ENCODE measurements around the gene TBATA. TPM values are rescaled to one million over a fixed set of nuclear protein-coding genes. Genes with fewer than 3 reads are reported as not detected.

Gene TBATA
- total RNA-seq = not detected

GRCh38 chr10:70785190-70785589 is at the start of gene TBATA:
Gene TBATA (minus strand): TSS chr10:70785377. CDS start chr10:70783379, 1,998 bp downstream.
- no peak within 1 kb of the TSS for H3K4me3 ChIP-seq (ENCODE audit: low read length)
- H3K27me3 ChIP-seq (ENCODE audit: insufficient read depth, low read length) = no peaks in the 10 kb centered on the region
- H3K4me1 ChIP-seq (ENCODE audit: insufficient read depth, low read length) = peaks cover 17% of the 10 kb centered on the region
- H3K9me3 ChIP-seq (ENCODE audit: low read depth, low read length) = no peaks in the 10 kb centered on the region

GRCh38 chr10:70834441-70835151 is 49.4 kb upstream of the TBATA start:
- Histone ChIP-seq H3K27me3 (ENCODE audit: insufficient read depth, low read length) (no peaks in the 10 kb centered on the region), H3K9me3 (ENCODE audit: low read depth, low read length) (no peaks in the 10 kb centered on the region), H3K4me1 (ENCODE audit: insufficient read depth, low read length) (peaks cover 28% of the 10 kb centered on the region)

GRCh38 chr10:70834021-70834420 is 48.8 kb upstream of the TBATA start:
- H3K27me3 ChIP-seq (ENCODE audit: insufficient read depth, low read length) = no peaks in the 10 kb centered on the region
- peaks cover 28% of the 10 kb centered on the region for H3K4me1 ChIP-seq (ENCODE audit: insufficient read depth, low read length)
- H3K4me3 ChIP-seq (ENCODE audit: low read length) = no peak overlapping the region
- H3K9me3 ChIP-seq (ENCODE audit: low read depth, low read length) = no peaks in the 10 kb centered on the region

More at GRCh38 chr10:70834441-70835151, 49.4 kb upstream of the TBATA start:
- no peak overlapping the region for H3K4me3 ChIP-seq (ENCODE audit: low read length)

GRCh38 chr10:70833601-70834000 is 48.4 kb upstream of the TBATA start:
- H3K9me3 ChIP-seq (ENCODE audit: low read depth, low read length) = no peaks in the 10 kb centered on the region
- peaks cover 28% of the 10 kb centered on the region for H3K4me1 ChIP-seq (ENCODE audit: insufficient read depth, low read length)
- H3K4me3 ChIP-seq (ENCODE audit: low read length) = no peak overlapping the region
- no peaks in the 10 kb centered on the region for H3K27me3 ChIP-seq (ENCODE audit: insufficient read depth, low read length)

- peaks cover 28% of the 10 kb centered on the region for H3K4me1 ChIP-seq (ENCODE audit: insufficient read depth, low read length)
- H3K9me3 ChIP-seq (ENCODE audit: low read depth, low read length) = no peaks in the 10 kb centered on the region
- no peak overlapping the region for H3K4me3 ChIP-seq (ENCODE audit: low read length)
- H3K27me3 ChIP-seq (ENCODE audit: insufficient read depth, low read length) = no peaks in the 10 kb centered on the region
Measured at GRCh38 chr10:70832852-70833528, 47.8 kb upstream of the TBATA start.

- Histone ChIP-seq H3K27me3 (ENCODE audit: insufficient read depth, low read length) (no peaks in the 10 kb centered on the region), H3K4me3 (ENCODE audit: low read length) (no peak overlapping the region), H3K9me3 (ENCODE audit: low read depth, low read length) (no peaks in the 10 kb centered on the region), H3K4me1 (ENCODE audit: insufficient read depth, low read length) (peaks cover 28% of the 10 kb centered on the region)
Measured at GRCh38 chr10:70832221-70832620, 47.0 kb upstream of the TBATA start.

GRCh38 chr10:70830164-70830563 is 45.0 kb upstream of the TBATA start:
- Histone ChIP-seq H3K4me3 (ENCODE audit: low read length) (no peak overlapping the region), H3K9me3 (ENCODE audit: low read depth, low read length) (no peaks in the 10 kb centered on the region), H3K27me3 (ENCODE audit: insufficient read depth, low read length) (no peaks in the 10 kb centered on the region), H3K4me1 (ENCODE audit: insufficient read depth, low read length) (peaks cover 27% of the 10 kb centered on the region)

GRCh38 chr10:70829543-70829942 is 44.4 kb upstream of the TBATA start:
- Histone ChIP-seq H3K9me3 (ENCODE audit: low read depth, low read length) (no peaks in the 10 kb centered on the region), H3K4me3 (ENCODE audit: low read length) (no peak overlapping the region), H3K4me1 (ENCODE audit: insufficient read depth, low read length) (peaks cover 21% of the 10 kb centered on the region), H3K27me3 (ENCODE audit: insufficient read depth, low read length) (no peaks in the 10 kb centered on the region)

- peaks cover 14% of the 10 kb centered on the region for H3K4me1 ChIP-seq (ENCODE audit: insufficient read depth, low read length)
- H3K9me3 ChIP-seq (ENCODE audit: low read depth, low read length) = no peaks in the 10 kb centered on the region
- no peaks in the 10 kb centered on the region for H3K27me3 ChIP-seq (ENCODE audit: insufficient read depth, low read length)
- H3K4me3 ChIP-seq (ENCODE audit: low read length) = no peak overlapping the region
Measured at GRCh38 chr10:70828923-70829322, 43.7 kb upstream of the TBATA start.

- Histone ChIP-seq H3K27me3 (ENCODE audit: insufficient read depth, low read length) (no peaks in the 10 kb centered on the region), H3K4me3 (ENCODE audit: low read length) (no peak overlapping the region), H3K4me1 (ENCODE audit: insufficient read depth, low read length) (no peaks in the 10 kb centered on the region), H3K9me3 (ENCODE audit: low read depth, low read length) (no peaks in the 10 kb centered on the region)
Measured at GRCh38 chr10:70827086-70827757, 42.0 kb upstream of the TBATA start.

- Histone ChIP-seq H3K4me3 (ENCODE audit: low read length) (no peak overlapping the region), H3K4me1 (ENCODE audit: insufficient read depth, low read length) (no peaks in the 10 kb centered on the region), H3K9me3 (ENCODE audit: low read depth, low read length) (no peaks in the 10 kb centered on the region), H3K27me3 (ENCODE audit: insufficient read depth, low read length) (no peaks in the 10 kb centered on the region)
Measured at GRCh38 chr10:70822076-70822820, 37.1 kb upstream of the TBATA start.

- peaks cover 7% of the 10 kb centered on the region for H3K4me1 ChIP-seq (ENCODE audit: insufficient read depth, low read length)
- H3K4me3 ChIP-seq (ENCODE audit: low read length) = no peak overlapping the region
- no peaks in the 10 kb centered on the region for H3K27me3 ChIP-seq (ENCODE audit: insufficient read depth, low read length)
- H3K9me3 ChIP-seq (ENCODE audit: low read depth, low read length) = no peaks in the 10 kb centered on the region
Measured at GRCh38 chr10:70820976-70821750, 36.0 kb upstream of the TBATA start.

GRCh38 chr10:70816220-70816894 is 31.2 kb upstream of the TBATA start:
- H3K4me3 ChIP-seq (ENCODE audit: low read length) = peak overlapping the region; percentile 67
- H3K27me3 ChIP-seq (ENCODE audit: insufficient read depth, low read length) = no peaks in the 10 kb centered on the region
- H3K4me1 ChIP-seq (ENCODE audit: insufficient read depth, low read length) = peaks cover 14% of the 10 kb centered on the region
- no peaks in the 10 kb centered on the region for H3K9me3 ChIP-seq (ENCODE audit: low read depth, low read length)
